Measurements from ENCODE around the gene CPTP. TPM values are rescaled to one million over a fixed set of nuclear protein-coding genes. Genes with fewer than 3 reads are reported as not detected.

The CPTP gene
- total RNA-seq, 4 donors from 2014 or later: 10.4 to 42.7 (median 30.1) TPM

GRCh38 chr1:1287288-1288110 lies 37.1 kb upstream of the CPTP start:
- no peaks in the 10 kb centered on the region for H3K36me3 ChIP-seq
- H3K27ac ChIP-seq: no peak overlapping the region
- no peak for TF ChIP-seq EP300 (IDR thresholded peaks at IDR 0.05)
- ATAC-seq: no peak
- no CpG with 5 or more reads among the region's 46 CpGs for WGBS, 2 donors (ENCODE audit: low coverage in 1 of 2)
- peaks cover 48% of the 10 kb centered on the region for H3K27me3 ChIP-seq
- H3K4me1 ChIP-seq: peaks cover 0 to 14% (median 0%) of the 10 kb centered on the region in 3 donors
- no peak overlapping the region for H3K4me3 ChIP-seq
- H3K9me3 ChIP-seq: no peaks in the 10 kb centered on the region

- no peak for ATAC-seq
Observed at GRCh38 chr1:1290238-1290731, 34.3 kb upstream of the CPTP start.

GRCh38 chr1:1291023-1291528 lies 33.5 kb upstream of the CPTP start:
- H3K4me3 ChIP-seq: no peak overlapping the region
- no peak overlapping the region for H3K27ac ChIP-seq
- H3K36me3 ChIP-seq: peaks cover 0 to 35% of the 10 kb centered on the region in 2 donors
- WGBS, 2 donors (ENCODE audit: low coverage in 1 of 2): 48% methylated on average over 7 of the region's 28 CpGs; no CpG with 5 or more reads in 1 of the 2 donors
- no peak for ATAC-seq
- peaks cover 19% of the 10 kb centered on the region for H3K27me3 ChIP-seq
- H3K4me1 ChIP-seq: peaks cover 0 to 14% (median 0%) of the 10 kb centered on the region in 3 donors
- no peaks in the 10 kb centered on the region for H3K9me3 ChIP-seq
- TF ChIP-seq CTCF (IDR thresholded peaks at IDR 0.05) (no peak), POLR2AphosphoS5 (IDR thresholded peaks at IDR 0.05) (no peak), POLR2A (IDR thresholded peaks at IDR 0.05) (no peak), EP300 (IDR thresholded peaks at IDR 0.05) (no peak)

More at GRCh38 chr1:1290238-1290731, 34.3 kb upstream of the CPTP start:
- H3K36me3 ChIP-seq: peaks cover 0 to 27% of the 10 kb centered on the region in 2 donors
- H3K4me3 ChIP-seq: no peak overlapping the region
- TF ChIP-seq CTCF (IDR thresholded peaks at IDR 0.05): peak in 3 of 4 experiments; percentile 58 to 71 (median 66)
- no peak for TF ChIP-seq EP300 (IDR thresholded peaks at IDR 0.05)
- TF ChIP-seq POLR2AphosphoS5 (IDR thresholded peaks at IDR 0.05): no peak
- H3K4me1 ChIP-seq: peaks cover 0 to 14% (median 0%) of the 10 kb centered on the region in 3 donors
- H3K9me3 ChIP-seq: no peaks in the 10 kb centered on the region
- peaks cover 27% of the 10 kb centered on the region for H3K27me3 ChIP-seq
- WGBS, 2 donors (ENCODE audit: low coverage in 1 of 2): 0 to 13% methylated on average over 1 to 3 of the region's 15 CpGs
- no peak overlapping the region for H3K27ac ChIP-seq

GRCh38 chr1:1291548-1292441 lies 32.8 kb upstream of the CPTP start:
- Histone ChIP-seq H3K4me1 (peaks cover 0 to 14% (median 0%) of the 10 kb centered on the region in 3 donors), H3K9me3 (no peaks in the 10 kb centered on the region), H3K27me3 (peaks cover 12% of the 10 kb centered on the region), H3K36me3 (peaks cover 0 to 42% of the 10 kb centered on the region in 2 donors), H3K4me3 (no peak overlapping the region), H3K27ac (no peak overlapping the region)
- WGBS, 2 donors (ENCODE audit: low coverage in 1 of 2): 38% methylated on average over 8 of the region's 45 CpGs; no CpG with 5 or more reads in 1 of the 2 donors
- peak; percentile 70 for ATAC-seq
- TF ChIP-seq POLR2AphosphoS5 (IDR thresholded peaks at IDR 0.05) (no peak), CTCF (IDR thresholded peaks at IDR 0.05) (peak in 3 of 4 experiments; percentile 71 to 81 (median 71))

- H3K4me3 ChIP-seq: no peak overlapping the region
- TF ChIP-seq POLR2A (IDR thresholded peaks at IDR 0.05) (no peak), CTCF (IDR thresholded peaks at IDR 0.05) (no peak), POLR2AphosphoS5 (IDR thresholded peaks at IDR 0.05) (no peak), EP300 (IDR thresholded peaks at IDR 0.05) (no peak)
- peaks cover 0 to 14% (median 0%) of the 10 kb centered on the region in 3 donors for H3K4me1 ChIP-seq
- WGBS, 2 donors (ENCODE audit: low coverage in 1 of 2): no CpG with 5 or more reads among the region's 9 CpGs
- H3K36me3 ChIP-seq: peaks cover 0 to 45% of the 10 kb centered on the region in 2 donors
- peaks cover 6% of the 10 kb centered on the region for H3K27me3 ChIP-seq
- no peaks in the 10 kb centered on the region for H3K9me3 ChIP-seq
- ATAC-seq: no peak
- H3K27ac ChIP-seq: no peak overlapping the region
Observed at GRCh38 chr1:1292442-1292779, 32.2 kb upstream of the CPTP start.
